CD14-positive monocyte (primary cell): Measurements from ENCODE around the gene CHST6. TPM values are rescaled to one million over a fixed set of nuclear protein-coding genes. Genes with fewer than 3 reads are reported as not detected.

Source experiments
- DNase-seq, 3 donors: peaks; one replicate each; pipeline ENCODE4 v3.0.0-alpha.2; 2011 to 2022
- H2AFZ ChIP-seq: 2 replicates; pipeline ENCODE4 v1.6.0; 2012; ENCODE audit warnings: mild to moderate bottlenecking, low read depth, low read length, inconsistent platforms; ENCODE audit not compliant: insufficient read depth, poor library complexity, severe bottlenecking
- H3K27ac ChIP-seq, 2 donors: 1 replicate in 1 of 2; 2 replicates in 1 of 2; pipeline ENCODE4 v1.5.1; 2012 to 2013; ENCODE audit warnings: low read length in 2 of 2, control low read depth in 1 of 2, inconsistent platforms in 1 of 2, low read depth in 1 of 2, mild to moderate bottlenecking in 1 of 2
- H3K27me3 ChIP-seq, 2 donors: one replicate each; pipeline versions ENCODE4 v1.6.0 to v1.6.1; 2011 to 2013; ENCODE audit warnings: low read length in 2 of 2; ENCODE audit not compliant: control insufficient read depth in 2 of 2, insufficient read depth in 2 of 2
- H3K36me3 ChIP-seq, 2 donors: replicated peaks in 1 of 2; 1 replicate in 1 of 2; 2 replicates in 1 of 2; pipeline versions ENCODE4 v1.5.1 to v1.6.1; 2012 to 2013; ENCODE audit warnings: low read length in 2 of 2, control low read depth in 1 of 2, inconsistent platforms in 1 of 2, mild to moderate bottlenecking in 1 of 2; ENCODE audit not compliant: insufficient read depth in 2 of 2, control insufficient read depth in 1 of 2
- H3K4me1 ChIP-seq, 2 donors: 1 replicate in 1 of 2; 2 replicates in 1 of 2; pipeline versions ENCODE4 v1.5.1 to v1.6.1; 2012 to 2013; ENCODE audit warnings: low read length in 2 of 2, control low read depth in 1 of 2, inconsistent platforms in 1 of 2, mild to moderate bottlenecking in 1 of 2, moderate library complexity in 1 of 2; ENCODE audit not compliant: insufficient read depth in 2 of 2, control insufficient read depth in 1 of 2
- H3K4me2 ChIP-seq: replicated peaks from 2 replicates; pipeline ENCODE3; 2012; ENCODE audit warnings: low read length, moderate library complexity, mild to moderate bottlenecking; ENCODE audit not compliant: poor library complexity, severe bottlenecking; ENCODE audit errors: extremely low read depth
- H3K4me3 ChIP-seq, 3 experiments: fragments of 200-600 bp in 1 of 3; sonication (generic) in 1 of 3; replicated peaks in 1 of 3; 1 replicate in 2 of 3; 2 replicates in 1 of 3; pipeline ENCODE4 v1.5.1; 2011 to 2013; ENCODE audit warnings: low read length in 3 of 3, mild to moderate bottlenecking in 3 of 3, control low read depth in 2 of 3, low read depth in 2 of 3, inconsistent platforms in 1 of 3, moderate library complexity in 1 of 3
- H3K79me2 ChIP-seq: 2 replicates; pipeline ENCODE4 v1.6.0; 2012; ENCODE audit warnings: mild to moderate bottlenecking, control low read depth, inconsistent platforms, low read length, moderate library complexity; ENCODE audit not compliant: insufficient read depth
- H3K9ac ChIP-seq: 2 replicates; pipeline ENCODE4 v1.6.0; 2017; ENCODE audit warnings: low read length, mild to moderate bottlenecking; ENCODE audit not compliant: insufficient read depth, poor library complexity, severe bottlenecking
- H3K9me3 ChIP-seq, 2 donors: replicated peaks in 1 of 2; 1 replicate in 1 of 2; 2 replicates in 1 of 2; pipeline versions ENCODE4 v1.5.1 to v1.6.1; 2012 to 2013; ENCODE audit warnings: low read length in 2 of 2, control low read depth in 1 of 2; ENCODE audit not compliant: control insufficient read depth in 1 of 2, insufficient read depth in 1 of 2
- H4K20me1 ChIP-seq: 2 replicates; pipeline ENCODE4 v1.6.0; 2012; ENCODE audit warnings: mild to moderate bottlenecking, low read length, control low read depth, moderate library complexity; ENCODE audit not compliant: insufficient read depth
- H3K27ac Mint-ChIP-seq, 7 donors: one replicate each; pipeline ENCODE4 v1.8.0; 2020; ENCODE audit warnings: mild to moderate bottlenecking in 7 of 7, mixed read lengths in 7 of 7, moderate library complexity in 6 of 7, inconsistent platforms in 2 of 7
- H3K27me3 Mint-ChIP-seq, 3 donors: one replicate each; pipeline ENCODE4 v1.8.0; 2021 to 2022; ENCODE audit warnings: low read depth in 3 of 3, mild to moderate bottlenecking in 3 of 3, mixed read lengths in 3 of 3, moderate library complexity in 3 of 3, inconsistent platforms in 1 of 3
- H3K36me3 Mint-ChIP-seq, 2 donors: one replicate each; pipeline ENCODE4 v1.8.0; 2020; ENCODE audit warnings: mixed read lengths in 2 of 2, inconsistent platforms in 1 of 2, mild to moderate bottlenecking in 1 of 2
- H3K4me1 Mint-ChIP-seq: one replicate; pipeline ENCODE4 v1.8.0; 2020; ENCODE audit warnings: mild to moderate bottlenecking, mixed read lengths
- H3K4me3 Mint-ChIP-seq, 2 donors: one replicate each; pipeline ENCODE4 v1.8.0; 2020; ENCODE audit warnings: mild to moderate bottlenecking in 2 of 2, mixed read lengths in 2 of 2, moderate library complexity in 1 of 2
- H3K9me3 Mint-ChIP-seq, 7 donors: one replicate each; pipeline ENCODE4 v1.8.0; 2020 to 2022; ENCODE audit warnings: mixed read lengths in 7 of 7, mild to moderate bottlenecking in 6 of 7, moderate library complexity in 6 of 7, inconsistent platforms in 2 of 7
- CTCF ChIP-seq: fragments of 200-600 bp; IDR thresholded peaks from one replicate; pipeline ENCODE4 v1.8.0; 2022; ENCODE audit warnings: antibody characterized with exemption, mild to moderate bottlenecking
- WGBS: methylation state at CpG from one replicate; pipeline ENCODE4 v1.1.5; 2013; ENCODE audit warnings: missing lambda C conversion rate; ENCODE audit not compliant: insufficient coverage; 5-methylcytosine and 5-hydroxymethylcytosine counted together
- intact Hi-C, 2 donors: fragments of 100-400 bp; cut with micrococcal nuclease; formaldehyde crosslinking; loops; one replicate each; pipeline versions ENCODE4 v1.15.0 to v1.15.1; 2023
- polyA plus RNA-seq, 3 donors: library from polyadenylated mRNA; depleted of rRNA in 1 of 3; unstranded in 2 of 3; stranded (reverse) in 1 of 3; fragments of 300-500 nt in 2 of 3; fragments of >200 nt in 1 of 3; fragmentation: Illumina TruSeq in 2 of 3; gene quantifications; 1 replicate in 2 of 3; 2 replicates in 1 of 3; pipeline ENCODE4 v1.2.3, GENCODE V29; 2012 to 2021

Gene CHST6
- polyA plus RNA-seq, 3 donors, result 0.03 TPM; not detected in 2

DNA sequence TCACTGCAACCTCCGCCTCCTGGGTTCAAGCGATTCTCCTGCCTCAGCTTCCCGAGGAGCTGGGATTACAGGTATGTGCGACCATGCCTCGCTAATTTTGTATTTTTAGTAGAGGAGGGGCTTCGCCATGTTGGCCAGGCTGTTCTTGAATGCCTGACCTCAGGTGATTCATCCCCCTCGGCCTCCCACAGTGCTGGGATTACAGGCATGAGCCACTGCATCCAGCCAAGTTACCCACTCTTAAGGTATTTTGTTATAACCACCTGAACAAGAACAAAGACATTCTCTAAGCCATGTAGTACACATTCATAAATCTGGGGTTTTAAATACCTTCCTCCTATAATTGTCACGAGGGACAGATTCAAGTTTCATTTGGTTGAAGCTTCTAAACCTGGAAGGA, 18.4 kb downstream of the CHST6 start:
- no peak for TF ChIP-seq CTCF
- Histone ChIP-seq H3K9me3 (no peaks in the 10 kb centered on the region), H3K36me3 (no peaks in the 10 kb centered on the region), H3K27me3 (no peaks in the 10 kb centered on the region), H3K79me2 (no peaks in the 10 kb centered on the region), H3K4me2 (no peak overlapping the region), H4K20me1 (no peaks in the 10 kb centered on the region), H2AFZ (no peak overlapping the region), H3K4me3 (no peak overlapping the region), H3K4me1 (peaks cover 12 to 18% of the 10 kb centered on the region in 2 donors), H3K9ac (no peak overlapping the region), H3K27ac (no peak overlapping the region)
- intact Hi-C loops, result no loop called here
- H3K4me3 Mint-ChIP-seq, result no peak overlapping the region
- DNase-seq, result no peak
- peaks cover 6 to 9% (median 7%) of the 10 kb centered on the region in 3 donors for H3K27me3 Mint-ChIP-seq
- no peaks in the 10 kb centered on the region for H3K36me3 Mint-ChIP-seq
- WGBS, result 80% methylated on average over 1 of the region's 8 CpGs
- peaks cover 16% of the 10 kb centered on the region for H3K4me1 Mint-ChIP-seq
- peaks cover 0 to 5% (median 0%) of the 10 kb centered on the region in 7 donors for H3K9me3 Mint-ChIP-seq
- no peak overlapping the region for H3K27ac Mint-ChIP-seq

DNA sequence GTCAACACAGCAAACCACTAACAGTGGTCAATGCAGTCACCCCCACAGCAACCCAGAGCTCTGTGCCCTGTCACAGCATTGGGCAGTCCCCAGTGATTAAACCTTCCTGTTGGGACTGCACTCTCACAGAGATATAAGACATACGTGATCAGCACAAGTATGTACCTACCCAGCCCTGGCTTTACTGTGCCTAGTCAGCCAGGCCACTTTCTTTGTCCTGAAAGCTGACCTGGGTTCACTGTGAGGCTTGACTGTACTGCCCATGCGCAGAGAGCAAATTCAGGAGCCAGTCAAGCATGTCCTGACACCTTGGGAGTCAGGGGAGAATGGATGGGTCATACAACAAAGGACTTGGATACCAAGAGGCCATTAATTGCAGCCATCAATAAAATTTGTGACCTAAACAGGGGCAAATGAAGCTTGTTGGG, 19.8 kb downstream of the CHST6 start:
- no peak overlapping the region for H3K9ac ChIP-seq
- no peaks in the 10 kb centered on the region for H4K20me1 ChIP-seq
- H3K27ac ChIP-seq, result no peak overlapping the region
- peaks cover 12 to 18% of the 10 kb centered on the region in 2 donors for H3K4me1 ChIP-seq
- 93% methylated on average over 2 of the region's 2 CpGs for WGBS
- Mint-ChIP-seq H3K4me3 (no peak overlapping the region), H3K9me3 (peaks cover 0 to 5% (median 0%) of the 10 kb centered on the region in 7 donors), H3K27ac (peak overlapping the region in 2 of 7 donors; percentile 37 to 63), H3K36me3 (no peaks in the 10 kb centered on the region), H3K4me1 (peaks cover 19% of the 10 kb centered on the region), H3K27me3 (peaks cover 2 to 7% (median 4%) of the 10 kb centered on the region in 3 donors)
- H3K4me3 ChIP-seq, result no peak overlapping the region
- H3K4me2 ChIP-seq, result no peak overlapping the region
- no peaks in the 10 kb centered on the region for H3K27me3 ChIP-seq
- no peak overlapping the region for H2AFZ ChIP-seq
- H3K79me2 ChIP-seq, result no peaks in the 10 kb centered on the region
- intact Hi-C loops, result no loop called here
- no peaks in the 10 kb centered on the region for H3K9me3 ChIP-seq
- peak in 1 of 3 donors; percentile 33 for DNase-seq
- no peak for TF ChIP-seq CTCF
- no peaks in the 10 kb centered on the region for H3K36me3 ChIP-seq
